Inflammatory macrophage treated with lipopolysaccharide for 1 hour (primary cell): ENCODE data around the gene NARF.
"Not testable (repeated sequence)": the region's sequence is repeated elsewhere in the genome, so short reads cannot be mapped to it uniquely, and the experiment has no call there.

Experiments
- DNase-seq, 2 donors: peaks; one replicate each; pipeline ENCODE4 v3.0.0-alpha.2; 2020 to 2022

NARF gene

DNA sequence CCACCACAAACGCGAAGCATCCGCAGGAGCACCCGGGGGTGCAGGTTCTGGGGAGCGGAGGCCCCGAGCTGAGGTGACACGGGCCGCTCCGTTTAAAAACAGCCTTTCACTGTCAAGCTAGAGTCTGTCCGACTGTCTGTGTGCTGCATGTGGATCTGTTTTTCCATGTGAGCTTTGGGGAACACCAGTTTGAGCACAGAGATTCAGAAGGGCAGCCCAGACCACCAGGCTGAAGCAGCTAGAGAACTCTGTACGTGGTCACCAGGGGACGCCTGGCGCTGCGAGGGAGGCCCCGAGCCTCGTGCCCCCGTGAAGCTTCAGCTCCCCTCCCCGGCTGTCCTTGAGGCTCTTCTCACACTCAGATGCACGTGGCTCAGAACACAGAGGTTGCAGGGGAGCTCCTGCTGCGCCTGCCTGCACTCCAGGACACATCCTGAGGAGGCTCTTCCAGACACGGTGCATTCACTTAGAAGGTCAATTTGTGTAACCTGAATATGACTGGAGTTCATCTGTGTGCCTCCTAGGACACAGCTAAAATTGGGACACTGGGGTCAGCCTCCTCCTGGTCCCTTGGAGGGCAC is 45.3 kb downstream of the NARF start:
- no peak for DNase-seq

GRCh38 chr17:82505296-82505695 is 46.8 kb downstream of the NARF start:
- DNase-seq = no peak

DNA sequence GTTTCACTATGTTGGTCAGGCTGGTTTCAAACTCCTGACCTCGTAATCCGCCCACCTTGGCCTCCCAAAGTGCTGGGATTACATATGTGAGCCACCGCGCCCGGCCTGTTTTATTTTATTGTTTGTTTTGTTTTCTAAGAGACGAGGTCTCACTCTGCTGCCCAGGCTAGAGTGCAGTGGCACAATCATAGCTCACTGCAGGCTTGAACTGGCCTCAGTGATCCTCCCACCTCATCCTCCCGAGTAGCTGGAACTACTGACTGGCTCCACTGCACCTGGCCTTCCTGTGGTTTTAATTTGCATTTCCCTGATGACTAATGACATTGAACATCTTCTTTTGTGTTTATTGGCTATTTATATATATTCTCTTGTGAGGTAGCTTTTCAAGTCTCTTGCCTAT is 47.9 kb downstream of the NARF start:
- not testable (repeated sequence) for DNase-seq

GRCh38 chr17:82507631-82508175 is 49.2 kb downstream of the NARF start:
- no peak for DNase-seq

DNA sequence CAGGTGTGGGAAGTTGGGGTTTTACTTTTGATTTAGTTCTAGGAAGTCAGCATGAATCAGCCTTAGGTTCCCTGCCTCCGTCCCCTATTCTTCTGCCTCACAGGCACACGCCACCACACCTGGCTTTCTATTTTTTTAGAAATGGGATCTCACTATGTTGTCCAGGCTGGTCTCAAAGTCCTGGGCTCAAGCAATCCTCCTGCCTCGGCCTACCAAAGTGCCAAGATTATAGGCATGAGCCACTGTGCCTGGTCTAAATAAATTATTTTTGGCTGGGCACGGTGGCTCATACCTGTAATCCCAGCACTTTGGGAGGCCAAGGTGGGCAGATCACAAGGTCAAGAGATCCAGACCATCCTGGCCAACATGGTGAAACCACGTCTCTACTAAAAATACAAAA is 53.1 kb downstream of the NARF start:
- not testable (repeated sequence) for DNase-seq

DNA sequence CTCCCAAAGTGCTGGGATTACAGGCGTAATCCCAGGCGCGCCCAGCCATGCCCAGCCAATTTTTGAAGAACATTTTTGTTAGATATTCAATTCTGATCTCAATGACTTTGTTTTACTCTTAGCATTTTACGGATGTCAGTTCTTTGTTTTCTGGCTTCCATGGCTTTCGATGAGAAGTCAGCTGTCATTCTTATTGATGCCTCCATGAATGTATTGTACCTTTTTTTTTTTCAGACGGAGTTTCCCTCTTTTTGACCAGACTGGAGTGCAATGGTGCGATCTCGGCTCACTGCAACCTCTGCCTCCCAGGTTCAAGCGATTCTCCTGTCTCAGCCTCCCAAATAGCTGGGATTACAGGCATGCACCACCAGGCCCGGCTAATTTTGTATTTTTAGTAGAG is 55.3 kb downstream of the NARF start:
- not testable (repeated sequence) for DNase-seq

DNA sequence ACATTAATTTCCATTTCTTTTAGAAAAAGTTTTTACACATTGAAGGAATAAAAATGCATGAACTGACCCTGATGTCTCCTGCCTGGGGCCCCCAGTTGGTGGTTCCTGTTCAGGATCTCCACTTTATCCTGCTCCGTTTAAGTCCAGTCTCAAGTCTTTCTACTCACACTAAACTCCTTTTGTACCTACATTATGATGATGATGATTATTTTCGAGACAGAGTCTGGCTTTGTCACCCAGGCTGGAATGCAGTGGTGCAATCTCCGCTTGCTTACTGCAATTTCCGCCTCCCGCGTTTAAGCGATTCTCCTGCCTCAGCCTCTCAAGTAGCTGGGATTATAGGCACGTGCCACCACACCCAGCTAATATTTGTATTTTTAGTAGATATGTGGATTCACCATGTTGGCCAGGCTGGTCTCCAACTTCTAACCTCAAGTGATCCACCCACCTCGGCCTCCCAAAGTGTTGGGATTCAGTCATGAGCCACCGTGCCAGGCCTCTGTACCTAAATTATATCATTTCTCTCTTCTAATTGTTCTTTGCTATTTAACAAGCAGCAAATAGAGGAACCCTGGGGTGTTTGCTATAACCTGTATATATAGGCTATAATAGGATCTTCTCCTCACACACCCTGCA is 58.8 kb downstream of the NARF start:
- DNase-seq = no peak

GRCh38 chr17:82518826-82519810 is 60.6 kb downstream of the NARF start, which contains the start of gene FOXK2:
TSS of gene FOXK2 (plus strand) at chr17:82519732. CDS start at chr17:82519889, 157 bp downstream.
- peak; percentile 90 to 94 for DNase-seq

DNA sequence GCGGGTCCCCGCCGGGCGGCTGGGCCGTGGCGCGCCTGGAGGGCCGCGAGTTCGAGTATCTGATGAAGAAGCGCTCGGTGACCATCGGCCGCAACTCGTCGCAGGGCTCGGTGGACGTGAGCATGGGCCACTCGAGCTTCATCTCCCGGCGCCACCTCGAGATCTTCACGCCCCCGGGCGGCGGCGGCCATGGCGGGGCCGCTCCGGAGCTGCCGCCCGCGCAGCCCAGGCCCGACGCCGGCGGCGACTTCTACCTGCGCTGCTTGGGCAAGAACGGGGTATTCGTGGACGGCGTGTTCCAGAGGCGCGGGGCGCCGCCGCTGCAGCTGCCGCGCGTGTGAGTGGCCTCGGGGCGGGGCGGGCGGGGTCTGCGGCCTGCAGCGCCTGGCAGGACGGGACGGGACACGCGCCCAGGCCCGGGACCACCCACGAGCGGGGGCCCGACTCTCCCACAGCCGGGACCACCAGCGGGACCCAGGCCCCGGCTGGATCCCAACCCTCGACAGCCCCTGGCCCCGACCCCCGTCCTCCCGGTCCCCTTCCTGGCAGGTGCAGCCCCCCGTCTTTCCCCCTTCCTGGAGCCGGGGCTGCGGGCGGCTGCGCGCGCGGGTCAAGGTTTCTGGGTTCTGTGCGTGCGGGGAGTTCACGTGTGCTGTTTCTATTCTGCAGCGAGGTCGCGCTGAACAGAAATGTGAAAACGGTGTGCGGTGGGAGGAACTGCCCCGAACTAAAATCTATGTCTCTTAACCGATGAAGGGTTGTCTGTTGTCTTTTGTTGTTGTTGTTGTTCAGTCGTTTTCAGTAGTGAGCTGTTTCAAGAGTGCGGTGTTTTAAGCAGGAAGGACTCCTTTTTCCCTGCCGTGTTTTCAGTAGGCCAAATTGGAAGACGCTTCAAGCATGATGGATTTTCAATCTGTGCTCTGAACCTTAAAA is 61.7 kb downstream of the NARF start:
- peak in 1 of 2 donors; percentile 21 for DNase-seq

DNA sequence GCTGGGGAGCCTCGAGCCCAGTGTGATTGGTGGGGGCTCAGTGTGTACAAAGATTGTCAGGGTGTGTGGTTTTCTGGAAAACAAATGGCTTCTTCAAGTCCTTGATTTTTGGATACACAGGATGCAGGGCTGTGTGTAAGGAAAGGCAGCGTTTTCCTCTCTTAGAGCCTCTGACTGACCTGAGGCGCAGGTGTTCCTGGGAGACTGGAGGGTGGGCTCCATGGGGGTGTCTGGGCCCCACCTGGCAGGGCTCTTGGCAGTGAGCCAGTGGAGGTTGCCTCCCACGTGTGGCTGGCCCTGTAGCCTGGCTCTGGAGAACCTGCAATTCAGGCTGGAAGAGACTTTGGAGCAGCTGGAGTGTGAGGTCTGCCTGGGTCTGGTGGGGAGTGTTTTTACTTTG is 66.0 kb downstream of the NARF start:
- no peak for DNase-seq

DNA sequence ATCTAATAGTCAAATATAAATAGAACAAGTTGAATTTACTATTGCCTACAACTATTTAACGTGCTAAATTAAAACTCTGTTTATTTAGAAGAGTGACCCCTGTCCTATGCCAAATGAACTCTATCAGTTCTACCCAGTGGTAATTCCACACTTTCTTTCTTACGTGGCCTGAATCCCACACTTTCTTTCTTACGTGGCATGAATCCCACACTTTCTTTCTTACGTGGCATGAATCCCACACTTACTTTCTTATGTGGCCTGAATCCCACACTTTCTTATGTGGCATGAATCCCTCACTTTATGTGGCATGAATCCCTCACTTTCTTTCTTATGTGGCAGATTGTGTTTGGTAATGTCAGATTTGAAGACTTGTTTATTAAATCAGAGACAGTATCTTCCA is 67.2 kb downstream of the NARF start:
- no peak for DNase-seq

DNA sequence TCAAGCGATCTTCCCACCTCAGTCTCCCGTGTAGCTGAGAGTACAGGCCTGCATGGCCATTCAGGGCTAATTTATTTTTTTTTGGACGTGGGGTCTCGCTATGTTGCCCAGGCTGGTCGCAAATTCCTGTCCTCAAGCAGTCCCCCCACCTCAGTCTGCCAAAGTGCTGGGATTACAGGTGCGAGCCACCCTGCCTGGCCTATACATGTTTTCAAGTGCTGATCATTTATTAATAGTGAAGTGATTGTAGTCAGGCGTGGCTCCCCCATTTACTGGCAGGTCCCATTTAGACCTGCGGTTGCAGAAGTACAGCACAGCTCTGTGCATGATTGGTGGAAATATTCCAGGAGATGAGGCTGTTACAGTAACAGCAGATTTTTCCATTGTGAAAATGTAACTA is 69.4 kb downstream of the NARF start:
- DNase-seq = no peak

DNA sequence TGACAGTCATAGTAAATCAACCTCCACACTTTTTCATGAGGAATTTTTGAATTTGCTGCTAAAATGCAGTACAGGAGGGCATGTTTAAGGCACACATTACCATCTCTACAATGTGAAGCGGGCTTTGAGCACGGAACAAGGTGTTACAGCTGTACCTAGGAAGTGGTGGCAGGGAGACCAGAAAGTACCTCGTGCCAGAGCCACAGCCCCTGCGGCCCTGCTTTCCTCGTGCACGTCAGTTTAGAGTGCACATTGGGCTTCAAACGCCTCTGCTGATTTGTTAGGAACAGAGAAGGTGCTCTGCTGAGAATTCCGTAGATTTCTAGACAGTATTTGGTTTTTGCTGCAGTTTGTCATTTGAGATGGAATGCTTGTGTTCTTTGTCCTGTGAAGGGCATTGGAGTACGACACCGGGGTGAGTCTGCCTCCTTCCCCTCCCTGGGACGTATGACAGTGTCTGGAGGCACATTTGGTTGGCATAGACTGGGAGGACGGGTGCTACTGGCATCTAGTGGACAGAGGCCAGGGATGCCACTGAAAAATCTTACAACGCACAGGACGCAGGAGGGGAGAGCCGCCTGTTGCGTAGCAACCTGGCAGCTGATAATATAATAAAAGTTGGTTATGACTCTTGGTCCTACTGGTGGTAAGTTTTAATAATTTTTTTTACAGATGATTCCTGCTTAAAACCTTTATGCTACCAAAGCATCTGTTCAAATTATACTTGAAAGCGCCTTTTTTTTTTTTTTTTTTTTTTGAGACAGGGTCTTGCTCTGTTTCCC is 70.1 kb downstream of the NARF start:
- peak; percentile 57 to 61 for DNase-seq

- no peak for DNase-seq
These were observed 71.4 kb downstream of the NARF start for GRCh38 chr17:82529914-82530300.

DNA sequence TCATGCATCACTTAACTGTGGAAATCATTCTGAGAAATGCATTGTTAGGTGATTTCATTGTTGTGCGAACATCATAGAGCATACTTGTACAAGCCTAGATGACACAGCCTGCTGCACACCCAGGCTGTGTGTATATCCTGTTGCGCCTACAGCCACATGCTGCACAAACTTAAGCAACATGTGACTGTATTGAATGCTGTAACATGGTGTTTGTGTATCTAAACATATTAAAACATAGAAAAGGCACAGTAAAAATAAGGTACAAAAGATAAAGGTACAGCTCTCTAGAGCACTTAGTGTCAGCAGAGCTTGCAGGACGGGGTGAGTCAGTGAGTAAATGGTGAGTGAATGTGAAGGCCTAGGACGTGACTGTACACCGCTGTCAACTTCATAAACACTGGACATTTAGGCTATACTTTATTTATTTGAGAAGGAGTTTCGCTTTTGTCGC is 72.9 kb downstream of the NARF start:
- no peak for DNase-seq

GRCh38 chr17:82534401-82534812 is 75.9 kb downstream of the NARF start:
- no peak for DNase-seq

DNA sequence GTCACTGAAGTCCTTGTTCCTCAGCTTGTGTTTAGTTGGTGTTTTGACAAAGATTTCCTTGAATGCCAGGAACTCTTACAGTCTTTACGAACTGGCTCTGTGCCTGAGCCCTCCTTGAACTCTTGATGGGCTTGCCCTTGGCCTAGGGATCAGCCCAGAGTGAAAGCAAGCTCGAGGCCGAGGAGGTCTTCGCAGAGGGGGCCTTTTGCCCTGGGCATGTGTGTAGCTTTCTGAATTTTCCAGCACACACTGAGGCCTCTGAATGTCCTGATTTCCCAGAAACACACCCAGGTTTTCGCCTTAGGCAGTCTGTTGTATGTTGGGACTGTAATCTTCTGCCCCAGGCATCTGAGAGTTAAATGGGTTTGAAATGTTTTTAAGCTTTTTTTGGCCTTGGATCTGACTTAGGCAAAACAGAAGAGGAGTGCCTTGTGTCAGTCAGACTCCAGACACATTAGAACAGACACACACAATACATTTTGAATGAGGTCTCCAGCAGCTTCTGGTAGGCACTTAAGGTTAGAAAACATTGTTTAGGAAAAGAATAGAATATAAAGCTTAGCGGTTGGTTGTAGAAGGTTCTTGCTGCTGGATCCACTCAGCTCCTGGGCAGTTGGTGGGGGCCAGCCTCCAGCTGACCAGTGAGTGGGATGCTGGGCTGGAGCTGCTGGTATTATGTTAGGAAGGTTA is 78.1 kb downstream of the NARF start:
- no peak for DNase-seq

DNA sequence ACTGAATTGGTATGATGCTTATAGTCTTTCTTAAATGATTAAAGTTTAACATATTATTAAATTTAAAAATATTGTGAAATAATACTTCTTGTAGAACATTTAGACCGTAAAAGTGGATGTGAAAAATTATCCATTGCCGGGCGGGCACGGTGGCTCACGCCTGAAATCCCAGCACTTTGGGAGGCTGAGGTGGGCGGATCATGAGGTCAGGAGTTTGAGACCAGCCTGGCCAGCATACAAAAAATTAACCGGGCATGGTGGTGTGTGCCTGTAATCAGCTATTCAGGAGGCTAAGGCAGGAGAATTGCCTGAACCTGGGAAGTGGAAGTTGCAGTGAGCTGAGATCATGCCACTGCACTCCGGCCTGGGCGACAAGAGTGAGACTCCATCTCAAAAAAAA is 78.7 kb downstream of the NARF start:
- DNase-seq = peak in 1 of 2 donors; percentile 49

- not testable (repeated sequence) for DNase-seq
These were observed 80.5 kb downstream of the NARF start for GRCh38 chr17:82539076-82539475.
